Mucosa of gallbladder (tissue), 1 donor: ENCODE data around the gene OR4N5. TPM values are rescaled to one million over a fixed set of nuclear protein-coding genes. Genes with fewer than 3 reads are reported as not detected.
"Not testable (repeated sequence)": the region's sequence is repeated elsewhere in the genome, so short reads cannot be mapped to it uniquely, and the experiment has no call there.

ENCODE experiments used
- DNase-seq: peaks from one replicate; pipeline ENCODE4 v3.0.0-alpha.2; 2020; ENCODE audit warnings: low spot score
- total RNA-seq: library from RNA; stranded (reverse); gene quantifications from one replicate; pipeline ENCODE4 v1.2.1, GENCODE V29; 2021
- donor health status: DM: no; HTN: no; CAD: no.

Gene OR4N5, protein sequence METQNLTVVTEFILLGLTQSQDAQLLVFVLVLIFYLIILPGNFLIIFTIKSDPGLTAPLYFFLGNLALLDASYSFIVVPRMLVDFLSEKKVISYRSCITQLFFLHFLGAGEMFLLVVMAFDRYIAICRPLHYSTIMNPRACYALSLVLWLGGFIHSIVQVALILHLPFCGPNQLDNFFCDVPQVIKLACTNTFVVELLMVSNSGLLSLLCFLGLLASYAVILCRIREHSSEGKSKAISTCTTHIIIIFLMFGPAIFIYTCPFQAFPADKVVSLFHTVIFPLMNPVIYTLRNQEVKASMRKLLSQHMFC
- not detected for total RNA-seq

DNA sequence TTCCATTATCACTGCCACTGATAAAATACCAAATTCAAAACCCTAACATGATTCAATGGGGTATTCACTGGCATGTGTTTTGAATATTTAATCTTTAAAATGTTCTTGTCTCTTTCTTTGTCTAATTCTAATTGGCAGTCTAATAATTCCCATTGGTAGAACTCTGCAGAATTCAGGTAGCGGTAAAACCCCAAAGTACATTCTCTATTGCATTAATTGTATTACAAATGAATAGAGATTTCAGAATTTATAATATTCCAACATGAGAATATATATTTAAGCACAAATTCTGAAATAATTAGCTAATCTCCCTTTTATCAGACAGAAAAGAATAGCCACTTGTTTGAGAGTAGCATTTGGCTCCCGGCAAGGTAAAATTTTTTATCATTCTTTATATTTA, at the start of gene OR4N5:
Gene OR4N5, plus strand, starts transcription at position 301 of the 400 bp plus-strand sequence. CDS start 4,916 bp downstream, outside the sequence.
- no peak for DNase-seq

DNA sequence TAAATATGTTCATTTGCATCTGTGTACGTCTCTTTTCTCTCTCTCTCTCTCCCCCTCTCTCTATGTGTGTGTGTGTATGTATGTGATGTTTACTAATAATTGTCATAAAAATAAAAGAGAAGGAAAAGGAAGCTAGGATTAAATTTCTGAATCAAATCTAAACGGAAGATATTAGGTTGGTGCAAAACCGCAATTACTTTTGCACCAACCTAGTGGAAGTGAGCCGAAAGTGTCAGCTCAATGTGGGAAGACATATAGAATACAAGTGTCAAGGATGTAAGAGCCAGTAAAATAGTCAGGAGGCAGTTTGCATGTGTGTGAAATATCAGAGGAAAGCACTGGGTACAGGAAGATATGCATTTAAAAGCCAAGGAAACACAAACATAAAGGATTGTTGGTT, 46.6 kb upstream of the OR4N5 start:
- DNase-seq: no peak

DNA sequence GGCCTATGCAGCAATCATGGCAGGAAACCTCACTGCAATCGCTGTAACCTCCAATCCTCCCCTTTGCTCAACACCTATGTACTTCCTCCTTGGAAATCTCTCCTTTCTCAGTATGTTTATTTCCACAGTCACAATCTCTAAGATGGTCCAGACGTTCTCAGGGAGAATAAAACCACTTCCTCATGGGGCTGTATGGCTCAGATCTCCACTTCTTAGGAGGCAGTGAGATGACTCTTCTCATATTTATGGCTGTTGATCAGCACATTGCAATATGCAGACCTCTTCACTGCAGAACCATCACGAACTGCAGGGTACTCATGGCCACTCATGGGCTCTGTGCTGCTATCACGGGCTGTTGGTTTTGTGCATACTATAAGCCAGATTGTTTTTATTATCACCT, 45.2 kb upstream of the OR4N5 start:
- DNase-seq: no peak

DNA sequence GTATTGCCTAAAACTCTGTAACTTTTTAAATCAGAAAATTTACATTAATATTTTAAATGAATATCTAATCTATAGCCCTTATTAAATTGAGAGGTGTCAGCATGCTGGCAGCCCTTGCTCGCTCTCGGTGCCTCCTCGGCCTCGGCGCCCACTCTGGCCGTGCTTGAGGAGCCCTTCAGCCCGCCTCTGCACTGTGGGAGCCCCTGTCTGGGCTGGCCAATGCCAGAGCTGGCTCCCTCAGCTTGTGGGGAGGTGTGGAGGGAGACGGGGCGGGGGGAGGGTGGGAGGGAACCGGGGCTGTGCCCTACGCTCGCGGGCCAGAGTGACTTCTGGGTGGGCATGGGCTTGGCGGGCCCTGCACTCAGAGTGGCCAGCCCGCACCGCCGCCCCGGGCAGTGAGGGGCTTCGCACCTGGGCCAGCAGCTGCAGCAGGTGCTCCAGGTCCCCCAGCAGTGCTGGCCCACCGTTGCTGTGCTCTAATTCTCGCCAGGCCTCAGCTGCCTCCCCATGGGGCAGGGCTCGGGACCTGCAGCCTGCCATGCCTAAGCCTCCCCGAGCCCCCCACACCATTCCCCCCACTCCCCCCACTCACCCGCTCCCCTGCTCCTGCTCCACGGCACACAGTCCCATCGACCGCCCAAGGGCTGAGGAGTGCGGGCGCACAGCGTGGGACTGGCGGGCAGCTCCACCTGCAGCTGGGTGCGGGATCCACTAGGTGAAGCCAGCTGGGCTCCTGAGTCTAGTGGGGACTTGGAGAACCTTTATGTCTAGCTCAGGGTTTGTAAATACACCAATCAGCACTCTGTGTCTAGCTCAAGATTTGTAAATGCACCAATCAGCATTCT, 39.5 kb upstream of the OR4N5 start:
- DNase-seq: not testable (repeated sequence)

DNA sequence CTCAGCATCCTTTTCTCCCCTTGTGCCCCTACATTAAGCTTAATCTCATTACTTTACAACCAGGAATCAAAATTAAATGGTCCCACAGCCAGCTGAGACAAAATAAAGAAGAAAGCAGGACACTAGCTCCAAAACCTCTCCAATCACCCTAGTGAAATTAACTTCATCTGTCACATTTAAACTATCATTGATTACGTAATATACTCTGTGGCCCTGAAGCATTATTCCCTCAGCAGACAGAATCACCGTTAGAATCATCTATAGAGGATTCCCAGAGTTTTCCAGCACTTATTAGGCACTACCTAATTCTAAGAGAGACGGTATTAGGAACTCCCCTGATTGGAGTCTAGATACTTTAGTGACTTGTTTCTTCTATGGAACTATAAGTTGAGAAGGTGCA, 28.2 kb upstream of the OR4N5 start, which contains the start of gene OR4K17:
Gene OR4K17, plus strand, starts transcription at position 302 of the 400 bp plus-strand sequence. CDS start 6,761 bp downstream, outside the sequence.
- no peak for DNase-seq

DNA sequence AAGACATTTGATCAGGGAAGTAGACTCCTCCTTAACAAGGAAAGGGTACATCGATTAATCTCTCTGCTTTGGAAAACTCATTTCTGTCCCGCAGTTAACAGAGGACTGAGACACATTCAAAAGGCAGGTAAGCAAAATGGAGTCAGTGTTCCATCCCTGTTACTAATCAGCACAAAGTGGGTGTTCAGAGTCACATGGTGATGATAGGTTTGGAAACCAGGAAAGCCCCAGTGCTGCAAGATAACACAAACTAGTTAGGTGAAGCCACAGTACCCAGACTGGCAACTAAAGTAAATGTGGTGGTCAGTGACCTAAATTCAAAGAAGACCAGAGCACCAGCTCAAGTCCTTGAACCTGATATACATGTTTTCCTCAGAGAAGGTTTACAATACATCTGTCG, 26.3 kb upstream of the OR4N5 start:
- DNase-seq: no peak

DNA sequence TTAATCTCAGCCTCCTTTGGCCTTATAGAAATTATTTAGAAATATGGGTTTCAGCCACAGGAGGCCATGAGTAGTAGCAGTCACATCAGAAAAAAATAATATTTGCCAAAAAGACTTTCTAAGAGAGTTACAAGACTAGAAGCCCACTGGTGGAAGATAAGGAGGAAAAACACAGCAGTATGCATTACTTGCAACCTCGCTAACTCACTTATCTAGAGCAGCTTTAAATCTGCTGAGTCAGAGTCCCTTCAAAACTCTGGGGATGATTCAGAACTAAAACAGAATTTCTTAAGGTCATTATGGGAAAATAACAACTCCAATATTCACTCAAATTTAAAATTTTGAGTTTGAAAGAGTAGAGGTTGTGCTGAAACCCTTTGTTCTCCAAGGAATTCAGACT, 21.9 kb upstream of the OR4N5 start:
- DNase-seq: no peak

DNA sequence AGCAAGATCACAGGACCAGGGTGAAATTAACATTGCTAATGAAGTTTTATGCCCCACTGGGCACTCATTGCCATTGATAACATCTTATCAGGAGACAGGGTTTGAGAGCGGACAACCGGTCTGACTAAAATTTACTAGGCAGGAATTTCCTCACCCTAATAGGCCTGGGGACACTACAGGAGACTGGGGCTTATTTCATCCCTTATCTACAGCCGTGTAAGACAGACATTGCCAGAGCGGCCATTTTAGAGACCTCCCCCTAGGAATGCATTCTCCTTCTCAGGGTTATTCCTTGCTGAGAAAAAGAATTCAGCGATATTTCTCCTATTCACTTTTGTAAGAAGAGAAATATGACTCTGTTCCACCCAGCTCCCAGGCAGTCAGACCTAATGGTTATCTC, 19.8 kb upstream of the OR4N5 start:
- no peak for DNase-seq

DNA sequence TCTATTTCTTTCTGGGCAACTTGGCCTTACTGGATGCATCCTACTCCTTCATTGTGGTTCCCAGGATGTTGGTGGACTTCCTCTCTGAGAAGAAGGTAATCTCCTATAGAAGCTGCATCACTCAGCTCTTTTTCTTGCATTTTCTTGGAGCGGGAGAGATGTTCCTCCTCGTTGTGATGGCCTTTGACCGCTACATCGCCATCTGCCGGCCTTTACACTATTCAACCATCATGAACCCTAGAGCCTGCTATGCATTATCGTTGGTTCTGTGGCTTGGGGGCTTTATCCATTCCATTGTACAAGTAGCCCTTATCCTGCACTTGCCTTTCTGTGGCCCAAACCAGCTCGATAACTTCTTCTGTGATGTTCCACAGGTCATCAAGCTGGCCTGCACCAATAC, 5.3 kb downstream of the OR4N5 start:
- no peak for DNase-seq

DNA sequence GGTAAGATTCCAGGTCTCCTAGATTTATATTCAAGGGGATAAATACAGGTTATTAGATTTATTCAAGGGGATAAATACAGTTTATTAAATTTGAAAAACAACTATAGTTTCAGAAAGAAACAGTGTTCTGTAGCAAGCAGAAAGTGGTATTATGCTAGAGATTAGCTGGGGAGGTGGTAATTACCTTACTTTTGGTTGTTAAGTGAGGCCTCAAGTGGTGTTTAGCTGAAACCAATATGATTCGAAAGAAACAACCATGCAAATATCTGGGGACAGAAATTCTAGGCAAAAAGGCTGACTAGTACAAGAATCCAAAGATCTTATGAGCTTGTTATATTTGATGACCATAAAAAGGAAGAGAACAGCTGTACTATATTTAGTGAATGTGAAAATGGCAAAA, 6.2 kb downstream of the OR4N5 start:
- no peak for DNase-seq

DNA sequence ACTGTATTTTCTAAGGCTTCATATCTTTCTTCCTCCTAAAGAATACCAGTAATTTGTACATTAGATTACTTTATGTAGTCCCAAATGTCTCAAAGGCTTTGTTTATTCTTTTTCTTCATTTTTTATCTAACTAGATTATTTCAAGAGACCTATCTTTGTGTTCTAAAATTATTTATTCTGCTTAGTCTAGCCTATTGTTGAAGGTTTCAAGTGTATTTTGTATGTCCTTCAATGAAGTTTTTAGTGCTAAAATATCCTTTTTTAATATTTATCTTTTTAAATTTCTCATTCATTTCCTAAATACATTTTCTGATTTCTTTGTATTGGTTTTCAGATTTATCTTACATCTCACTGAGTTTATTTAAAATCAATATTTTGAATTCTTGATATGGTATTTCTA, 25.8 kb downstream of the OR4N5 start:
- DNase-seq: no peak

DNA sequence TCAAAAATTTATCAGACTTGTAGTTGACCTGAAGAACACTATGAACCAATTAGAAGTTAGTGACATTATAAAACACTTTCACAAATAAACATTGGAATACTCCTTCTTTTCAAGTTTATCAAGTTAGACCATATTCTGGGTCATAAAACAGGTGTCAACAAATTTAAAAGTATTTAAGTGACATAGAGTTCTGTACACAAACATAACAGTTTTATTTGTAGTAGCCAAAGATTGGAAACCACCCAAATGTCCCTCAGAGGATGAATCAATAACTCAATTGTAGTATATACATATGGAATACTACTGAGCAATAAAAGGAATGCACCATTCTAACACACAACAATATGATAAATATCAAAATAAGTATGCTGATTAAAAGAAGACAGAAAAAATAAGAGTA, 28.5 kb downstream of the OR4N5 start:
- DNase-seq: no peak

DNA sequence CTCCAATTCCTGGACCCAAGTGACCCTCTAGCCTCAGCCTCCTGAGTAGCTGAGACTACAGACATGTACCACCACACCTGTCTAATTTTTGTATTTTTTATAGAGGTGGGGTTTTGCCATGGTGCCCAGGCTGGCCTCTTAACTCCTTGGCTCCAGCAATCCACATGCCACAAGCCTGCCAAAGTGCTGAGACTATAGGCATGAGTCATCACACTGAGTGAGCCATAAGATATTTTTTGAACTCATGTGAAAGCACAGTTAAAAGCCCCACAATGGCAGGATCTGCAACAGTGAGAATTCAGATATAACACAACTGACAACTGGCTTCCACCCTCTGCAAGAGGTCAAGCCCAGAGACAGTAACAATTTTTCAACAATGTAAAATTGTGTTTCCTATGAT, 31.2 kb downstream of the OR4N5 start:
- DNase-seq: not testable (repeated sequence)

DNA sequence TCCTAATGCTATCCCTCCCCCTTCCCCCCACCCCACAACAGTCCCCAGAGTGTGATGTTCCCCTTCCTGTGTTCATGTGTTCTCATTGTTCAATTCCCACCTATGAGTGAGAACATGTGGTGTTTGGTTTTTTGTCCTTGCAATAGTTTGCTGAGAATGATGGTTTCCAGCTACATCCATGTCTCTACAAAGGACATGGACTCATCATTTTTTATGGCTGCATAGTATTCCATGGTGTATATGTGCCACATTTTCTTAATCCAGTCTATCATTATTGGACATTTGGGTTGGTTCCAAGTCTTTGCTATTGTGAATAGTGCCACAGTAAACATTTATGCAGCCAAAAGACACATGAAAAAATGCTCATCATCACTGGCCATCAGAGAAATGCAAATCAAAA, 35.6 kb downstream of the OR4N5 start:
- not testable (repeated sequence) for DNase-seq

DNA sequence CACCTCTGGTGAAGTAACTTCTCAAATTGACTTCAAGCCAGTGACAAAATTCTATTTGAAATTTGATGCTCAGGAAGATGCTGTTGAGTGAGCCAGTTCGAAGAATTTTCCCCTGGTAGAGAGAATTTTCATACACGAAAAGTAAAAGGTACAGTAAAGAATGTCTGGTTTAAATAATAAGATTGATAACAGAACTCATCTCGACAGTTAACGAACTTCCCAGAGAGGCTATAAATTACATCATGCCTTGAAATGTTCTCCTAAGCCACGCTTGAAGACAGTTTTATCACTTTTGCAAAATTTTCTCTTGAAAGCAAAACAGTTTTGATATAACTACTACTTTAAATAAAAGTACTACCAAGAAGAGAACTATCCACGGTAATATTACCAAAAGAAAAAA, 37.7 kb downstream of the OR4N5 start:
- DNase-seq: no peak

DNA sequence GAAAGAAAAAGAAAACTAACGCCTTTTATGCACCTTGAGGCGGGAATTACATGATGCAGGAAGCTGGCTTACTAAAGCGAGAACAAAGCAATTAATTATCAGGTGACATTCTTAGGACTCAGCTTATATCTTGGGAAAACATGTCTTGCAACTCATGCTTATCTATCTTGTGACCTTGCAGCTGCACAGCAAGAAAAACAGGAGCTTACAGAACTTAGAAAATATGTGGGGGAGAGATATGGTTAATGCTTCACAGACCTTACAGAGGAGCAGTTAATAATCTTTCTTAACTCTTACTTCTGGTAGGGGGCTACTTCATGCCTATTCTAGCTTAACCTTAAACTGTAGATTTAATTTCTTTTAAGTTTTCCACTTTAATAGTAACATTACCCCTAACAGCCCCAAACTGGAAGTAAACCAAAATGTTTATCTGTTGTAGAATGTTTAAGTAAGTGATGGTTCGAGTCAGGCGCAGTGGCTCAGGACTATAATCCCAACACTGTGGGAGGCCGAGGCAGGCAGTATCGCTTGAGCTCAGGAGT, 38.9 kb downstream of the OR4N5 start:
- DNase-seq: no peak

DNA sequence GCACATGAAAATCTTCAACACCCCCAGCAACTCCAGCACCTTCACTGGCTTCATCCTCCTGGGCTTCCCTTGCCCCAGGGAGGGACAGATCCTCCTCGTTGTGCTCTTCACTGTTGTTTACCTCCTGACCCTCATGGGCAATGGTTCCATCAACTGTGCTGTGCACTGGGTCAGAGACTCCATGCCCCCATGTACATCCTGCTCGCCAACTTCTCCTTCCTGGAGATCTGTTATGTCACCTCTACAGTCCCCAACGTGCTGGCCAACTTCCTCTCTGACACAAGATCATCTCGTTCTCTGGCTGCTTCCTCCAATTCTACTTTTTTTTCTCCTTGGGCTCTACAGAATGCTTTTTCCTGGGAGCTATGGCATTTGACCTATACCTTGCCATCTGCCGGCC, 40.6 kb downstream of the OR4N5 start:
- no peak for DNase-seq

DNA sequence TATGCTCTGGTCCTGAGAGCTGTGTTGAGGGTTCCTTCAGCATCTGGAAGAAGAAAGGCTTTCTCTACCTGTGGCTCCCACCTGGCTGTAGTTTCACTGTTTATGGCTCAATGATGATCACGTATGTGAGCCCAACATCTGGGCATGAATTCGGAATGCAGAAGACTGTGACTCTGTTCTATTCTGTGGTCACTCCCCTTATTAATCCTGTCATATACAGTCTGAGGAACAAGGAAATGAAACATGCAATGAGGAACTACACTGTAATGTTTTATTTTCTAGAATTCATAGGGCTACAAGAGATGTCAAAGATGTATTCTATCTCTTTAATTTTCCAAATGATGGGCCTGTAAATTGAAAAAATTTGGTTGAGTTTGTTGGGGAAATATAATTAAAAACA, 41.3 kb downstream of the OR4N5 start:
- no peak for DNase-seq

DNA sequence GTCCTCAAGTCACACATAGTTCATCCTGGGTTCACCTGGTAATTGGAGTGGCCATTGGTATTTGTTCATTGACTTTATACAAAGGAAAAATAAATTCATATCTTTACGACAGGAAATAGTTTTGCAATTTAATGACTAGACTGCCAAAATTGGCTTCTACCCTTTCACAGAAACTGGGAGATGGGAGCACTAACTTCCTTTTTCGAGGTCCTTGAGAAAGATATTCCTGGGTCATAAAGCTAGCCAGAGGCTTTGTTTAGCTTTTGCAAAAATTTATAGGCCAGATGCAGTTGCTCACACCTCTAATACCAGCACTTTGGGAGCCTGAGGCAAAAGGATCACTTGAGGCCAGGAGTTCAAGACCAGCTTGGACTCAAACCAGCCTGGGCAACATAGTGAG, 41.9 kb downstream of the OR4N5 start:
- no peak for DNase-seq

DNA sequence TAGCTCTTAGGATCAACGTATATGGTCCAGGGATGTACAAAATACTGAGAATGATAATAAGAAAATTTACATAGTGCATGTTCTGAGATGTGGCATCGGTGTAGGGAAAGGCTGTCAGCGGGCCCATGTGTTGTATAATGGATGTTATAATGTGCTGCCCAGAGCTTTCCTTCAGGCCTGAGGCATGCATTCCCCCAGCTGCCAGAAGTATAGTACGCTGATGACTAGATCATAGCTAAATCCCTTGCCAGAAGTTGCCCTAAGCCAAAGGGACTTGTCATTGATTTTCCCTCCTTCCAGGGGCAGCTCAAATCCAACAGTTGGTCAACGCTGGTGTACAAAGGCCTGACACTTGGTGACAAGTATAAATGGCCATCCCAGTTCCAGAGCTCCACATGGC, 45.6 kb downstream of the OR4N5 start:
- no peak for DNase-seq

DNA sequence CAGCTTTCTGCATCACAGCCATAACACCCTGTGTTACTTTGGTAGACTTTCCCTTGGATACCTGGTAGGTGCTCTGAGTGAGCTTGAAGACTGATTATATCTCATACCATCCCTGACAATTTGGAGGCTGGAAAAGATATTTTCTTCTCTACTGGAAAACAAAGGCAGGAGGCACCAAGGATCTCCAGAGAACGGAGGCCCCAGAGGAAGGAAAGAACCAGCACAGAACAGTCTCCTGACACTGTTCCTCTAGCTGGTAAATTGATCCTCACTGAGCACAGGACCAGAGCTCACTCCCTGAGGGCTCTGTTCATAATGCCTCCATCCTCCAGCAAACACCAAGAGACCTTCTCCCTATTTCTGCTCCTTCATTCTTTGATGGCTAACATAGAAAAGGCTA, 52.0 kb downstream of the OR4N5 start, which contains the start of gene OR11G2:
Gene OR11G2, plus strand, starts transcription at position 301 of the 400 bp plus-strand sequence. CDS start 6,542 bp downstream, outside the sequence.
- DNase-seq: no peak

DNA sequence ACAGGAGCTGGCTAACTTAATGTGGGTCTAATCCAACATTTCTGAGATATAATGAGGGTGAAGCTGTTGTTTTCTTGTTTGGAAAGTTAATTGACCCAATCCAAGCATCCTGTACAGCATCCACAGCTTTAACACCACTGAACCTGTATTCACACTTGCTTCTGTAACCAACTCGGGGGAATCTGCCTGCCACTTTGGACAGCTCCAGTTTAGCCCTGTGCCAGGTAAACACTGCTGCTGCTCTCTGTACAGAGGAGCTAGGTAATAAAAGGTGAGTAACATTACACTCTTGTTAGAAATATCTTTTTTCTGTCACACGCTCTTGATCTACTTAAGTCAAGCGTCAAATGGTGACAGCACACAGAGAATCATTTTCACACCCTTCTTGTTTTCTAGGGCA, 52.8 kb downstream of the OR4N5 start:
- DNase-seq: no peak

DNA sequence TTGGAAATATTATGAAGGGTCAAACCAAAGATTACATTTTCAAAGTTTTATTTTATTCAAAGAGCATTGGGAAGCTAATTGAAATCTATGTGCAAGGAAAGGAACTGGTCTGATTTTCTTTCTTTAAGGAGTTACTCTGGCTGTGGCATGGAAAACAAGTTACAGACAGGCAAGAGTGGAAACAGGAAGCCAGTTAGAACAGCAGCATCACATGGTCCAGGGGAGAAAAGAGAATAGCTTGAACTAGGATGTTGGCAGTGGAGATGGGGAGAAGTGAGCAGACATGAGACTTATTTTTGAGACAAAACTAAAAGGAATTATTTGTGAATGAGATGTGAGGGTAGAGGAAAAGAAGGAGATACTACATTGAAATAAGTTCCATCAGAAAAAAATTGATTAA, 55.5 kb downstream of the OR4N5 start:
- no peak for DNase-seq
